Measurements from ENCODE around the gene KIF21B. TPM values are rescaled to one million over a fixed set of nuclear protein-coding genes. Genes with fewer than 3 reads are reported as not detected.
"Not testable (repeated sequence)": the region's sequence is repeated elsewhere in the genome, so short reads cannot be mapped to it uniquely, and the experiment has no call there.

The KIF21B gene
- polyA plus RNA-seq, 2 donors = 0.28 to 0.71 TPM

DNA sequence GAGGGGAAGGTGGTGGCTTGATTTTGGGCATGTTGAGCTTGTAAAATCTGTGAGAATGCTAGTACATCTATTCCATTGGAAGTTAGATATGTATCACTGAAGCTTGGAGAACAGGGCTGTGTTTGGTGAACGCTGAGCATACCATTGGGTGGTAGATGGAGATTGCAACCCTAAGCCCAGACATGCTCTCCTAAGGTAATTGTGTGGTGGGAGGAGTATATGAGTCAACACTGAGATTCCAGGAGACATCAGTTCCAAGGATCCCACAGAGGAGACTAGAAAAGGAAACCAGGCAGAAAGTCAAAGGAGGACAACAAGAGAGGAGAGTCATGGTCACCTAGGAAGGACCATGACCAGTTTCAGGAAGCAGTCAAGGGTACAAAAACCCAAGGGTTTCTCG is 60.4 kb downstream of the KIF21B start:
- Histone ChIP-seq H3K27ac (ENCODE audit: low read depth in 2 of 2, low read length in 1 of 2) (no peak overlapping the region), H3K9me3 (ENCODE audit: control insufficient read depth in 2 of 2, insufficient read depth in 1 of 2, low read depth in 1 of 2, low read length in 1 of 2) (no peaks in the 10 kb centered on the region), H3K4me3 (ENCODE audit: low read depth in 1 of 2, low read length in 2 of 2) (no peak overlapping the region), H3K36me3 (ENCODE audit: control insufficient read depth in 2 of 2, insufficient read depth in 2 of 2, low read length in 1 of 2) (no peaks in the 10 kb centered on the region), H3K4me1 (ENCODE audit: control insufficient read depth in 2 of 2, insufficient read depth in 2 of 2, low read length in 1 of 2) (no peaks in the 10 kb centered on the region), H3K27me3 (ENCODE audit: control insufficient read depth in 1 of 2, insufficient read depth in 2 of 2, low read length in 2 of 2) (no peaks in the 10 kb centered on the region)
- 66 to 70% methylated on average over 2 of the region's 2 CpGs for WGBS, 2 donors

- 81 to 84% methylated on average over 4 of the region's 4 CpGs for WGBS, 2 donors
Measured at GRCh38 chr1:200962631-200963030, 60.9 kb downstream of the KIF21B start.

DNA sequence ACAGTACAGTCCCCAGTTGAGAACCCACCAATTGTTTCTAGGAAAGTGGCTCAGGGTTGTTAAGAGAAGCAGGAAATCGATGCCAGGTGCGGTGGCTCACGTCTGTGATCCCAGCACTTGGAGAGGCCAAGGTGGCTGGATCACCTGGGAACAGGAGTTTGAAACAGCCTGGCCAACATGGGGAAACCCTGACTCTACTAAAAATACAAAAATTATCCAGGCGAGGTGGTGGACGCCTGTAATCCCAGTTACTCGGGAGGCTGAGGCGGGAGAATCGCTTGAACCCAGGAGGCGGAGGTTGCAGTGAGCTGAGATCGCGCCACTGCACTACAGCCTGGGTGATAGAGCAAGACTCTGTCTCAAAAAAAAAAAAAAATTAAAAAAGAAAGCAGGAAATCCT is 61.4 kb downstream of the KIF21B start:
- not testable (repeated sequence) for H3K36me3 ChIP-seq (ENCODE audit: control insufficient read depth in 2 of 2, insufficient read depth in 2 of 2, low read length in 1 of 2); H3K4me3 ChIP-seq (ENCODE audit: low read depth in 1 of 2, low read length in 2 of 2); H3K9me3 ChIP-seq (ENCODE audit: control insufficient read depth in 2 of 2, insufficient read depth in 1 of 2, low read depth in 1 of 2, low read length in 1 of 2); H3K27ac ChIP-seq (ENCODE audit: low read depth in 2 of 2, low read length in 1 of 2); H3K4me1 ChIP-seq (ENCODE audit: control insufficient read depth in 2 of 2, insufficient read depth in 2 of 2, low read length in 1 of 2); H3K27me3 ChIP-seq (ENCODE audit: control insufficient read depth in 1 of 2, insufficient read depth in 2 of 2, low read length in 2 of 2)
- whole genome bisulfite sequencing, 2 donors = 93 to 94% methylated on average over 11 of the region's 11 CpGs

More at GRCh38 chr1:200962631-200963030, 60.9 kb downstream of the KIF21B start:
- no peaks in the 10 kb centered on the region for H3K9me3 ChIP-seq (ENCODE audit: control insufficient read depth in 2 of 2, insufficient read depth in 1 of 2, low read depth in 1 of 2, low read length in 1 of 2)
- no peak overlapping the region for H3K27ac ChIP-seq (ENCODE audit: low read depth in 2 of 2, low read length in 1 of 2)
- no peak overlapping the region for H3K4me3 ChIP-seq (ENCODE audit: low read depth in 1 of 2, low read length in 2 of 2)
- no peaks in the 10 kb centered on the region for H3K27me3 ChIP-seq (ENCODE audit: control insufficient read depth in 1 of 2, insufficient read depth in 2 of 2, low read length in 2 of 2)
- no peaks in the 10 kb centered on the region for H3K36me3 ChIP-seq (ENCODE audit: control insufficient read depth in 2 of 2, insufficient read depth in 2 of 2, low read length in 1 of 2)
- H3K4me1 ChIP-seq (ENCODE audit: control insufficient read depth in 2 of 2, insufficient read depth in 2 of 2, low read length in 1 of 2) = no peaks in the 10 kb centered on the region

DNA sequence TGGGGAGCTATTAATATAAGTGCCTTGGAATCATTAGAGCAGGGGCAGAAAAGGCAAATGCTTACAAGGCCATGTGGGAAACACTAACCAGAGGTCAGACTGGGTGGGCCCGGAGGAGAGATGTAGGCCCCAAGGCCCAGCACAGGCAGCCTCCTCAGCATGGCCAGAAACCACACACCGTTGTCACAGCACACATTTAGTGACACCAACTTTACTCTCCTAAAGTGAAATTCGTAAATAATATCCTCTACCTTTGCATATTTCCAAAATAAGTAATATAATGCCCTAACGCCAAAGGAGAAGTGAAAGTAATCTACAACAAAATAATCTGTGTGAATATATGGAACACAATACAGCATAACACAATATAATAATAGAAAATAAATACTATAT is 62.6 kb downstream of the KIF21B start:
- H3K27me3 ChIP-seq (ENCODE audit: control insufficient read depth in 1 of 2, insufficient read depth in 2 of 2, low read length in 2 of 2) = no peaks in the 10 kb centered on the region
- H3K27ac ChIP-seq (ENCODE audit: low read depth in 2 of 2, low read length in 1 of 2) = no peak overlapping the region
- H3K36me3 ChIP-seq (ENCODE audit: control insufficient read depth in 2 of 2, insufficient read depth in 2 of 2, low read length in 1 of 2) = no peaks in the 10 kb centered on the region
- H3K4me3 ChIP-seq (ENCODE audit: low read depth in 1 of 2, low read length in 2 of 2) = no peak overlapping the region
- H3K9me3 ChIP-seq (ENCODE audit: control insufficient read depth in 2 of 2, insufficient read depth in 1 of 2, low read depth in 1 of 2, low read length in 1 of 2) = no peaks in the 10 kb centered on the region
- H3K4me1 ChIP-seq (ENCODE audit: control insufficient read depth in 2 of 2, insufficient read depth in 2 of 2, low read length in 1 of 2) = no peaks in the 10 kb centered on the region
- WGBS, 2 donors = 89 to 93% methylated on average over 4 of the region's 4 CpGs

DNA sequence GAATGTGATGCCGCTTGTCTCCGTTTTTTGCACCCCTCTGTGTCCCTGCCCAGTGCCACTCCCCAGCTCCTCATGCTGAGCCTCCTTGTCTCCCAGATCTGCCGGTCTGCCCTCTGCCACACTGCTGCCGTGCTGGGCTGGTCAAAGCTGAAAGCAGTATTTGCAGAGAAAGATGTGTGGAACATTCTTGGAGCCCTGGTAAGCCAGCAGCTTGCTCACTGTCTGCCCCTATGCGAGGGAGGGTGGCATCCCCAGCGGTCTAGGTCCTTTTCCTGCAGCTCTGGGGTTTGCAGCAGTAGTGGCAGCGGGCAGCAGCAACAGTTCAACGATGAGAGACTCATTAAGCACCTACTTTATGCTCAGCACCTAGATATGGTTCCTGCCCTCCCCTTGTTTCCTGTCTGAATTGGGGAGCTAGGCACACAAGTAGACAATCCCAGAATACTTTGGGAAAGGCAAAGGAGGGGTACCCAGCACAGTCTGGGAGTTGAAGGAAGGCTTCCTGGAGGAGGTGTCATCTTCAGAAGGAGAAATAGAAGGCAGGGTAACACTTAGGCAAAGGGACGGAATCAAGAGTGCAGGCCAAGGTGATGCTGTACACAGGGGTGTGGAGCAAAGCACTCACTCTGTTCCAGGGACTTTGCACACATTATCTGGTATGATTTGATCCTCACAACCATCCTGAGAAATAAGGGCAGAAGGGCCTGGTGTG is 63.1 kb downstream of the KIF21B start:
- Histone ChIP-seq H3K4me3 (ENCODE audit: low read depth in 1 of 2, low read length in 2 of 2) (no peak overlapping the region), H3K36me3 (ENCODE audit: control insufficient read depth in 2 of 2, insufficient read depth in 2 of 2, low read length in 1 of 2) (no peaks in the 10 kb centered on the region), H3K27me3 (ENCODE audit: control insufficient read depth in 1 of 2, insufficient read depth in 2 of 2, low read length in 2 of 2) (no peaks in the 10 kb centered on the region), H3K4me1 (ENCODE audit: control insufficient read depth in 2 of 2, insufficient read depth in 2 of 2, low read length in 1 of 2) (no peaks in the 10 kb centered on the region), H3K27ac (ENCODE audit: low read depth in 2 of 2, low read length in 1 of 2) (no peak overlapping the region), H3K9me3 (ENCODE audit: control insufficient read depth in 2 of 2, insufficient read depth in 1 of 2, low read depth in 1 of 2, low read length in 1 of 2) (no peaks in the 10 kb centered on the region)
- WGBS, 2 donors = 76 to 78% methylated on average over 9 of the region's 9 CpGs

GRCh38 chr1:200959411-200959921 is 64.0 kb downstream of the KIF21B start:
- Histone ChIP-seq H3K27ac (ENCODE audit: low read depth in 2 of 2, low read length in 1 of 2) (no peak overlapping the region), H3K27me3 (ENCODE audit: control insufficient read depth in 1 of 2, insufficient read depth in 2 of 2, low read length in 2 of 2) (no peaks in the 10 kb centered on the region), H3K36me3 (ENCODE audit: control insufficient read depth in 2 of 2, insufficient read depth in 2 of 2, low read length in 1 of 2) (no peaks in the 10 kb centered on the region), H3K4me3 (ENCODE audit: low read depth in 1 of 2, low read length in 2 of 2) (no peak overlapping the region), H3K9me3 (ENCODE audit: control insufficient read depth in 2 of 2, insufficient read depth in 1 of 2, low read depth in 1 of 2, low read length in 1 of 2) (no peaks in the 10 kb centered on the region), H3K4me1 (ENCODE audit: control insufficient read depth in 2 of 2, insufficient read depth in 2 of 2, low read length in 1 of 2) (no peaks in the 10 kb centered on the region)
- WGBS, 2 donors = 80 to 82% methylated on average over 15 of the region's 15 CpGs

- Histone ChIP-seq H3K27ac (ENCODE audit: low read depth in 2 of 2, low read length in 1 of 2) (no peak overlapping the region), H3K27me3 (ENCODE audit: control insufficient read depth in 1 of 2, insufficient read depth in 2 of 2, low read length in 2 of 2) (no peaks in the 10 kb centered on the region), H3K36me3 (ENCODE audit: control insufficient read depth in 2 of 2, insufficient read depth in 2 of 2, low read length in 1 of 2) (no peaks in the 10 kb centered on the region), H3K9me3 (ENCODE audit: control insufficient read depth in 2 of 2, insufficient read depth in 1 of 2, low read depth in 1 of 2, low read length in 1 of 2) (no peaks in the 10 kb centered on the region), H3K4me1 (ENCODE audit: control insufficient read depth in 2 of 2, insufficient read depth in 2 of 2, low read length in 1 of 2) (no peaks in the 10 kb centered on the region), H3K4me3 (ENCODE audit: low read depth in 1 of 2, low read length in 2 of 2) (no peak overlapping the region)
- 93 to 94% methylated on average over 11 of the region's 11 CpGs for WGBS, 2 donors
Measured at GRCh38 chr1:200958597-200958996, 64.9 kb downstream of the KIF21B start.

GRCh38 chr1:200954434-200954833 is 69.1 kb downstream of the KIF21B start:
- Histone ChIP-seq H3K27ac (ENCODE audit: low read depth in 2 of 2, low read length in 1 of 2) (no peak overlapping the region), H3K27me3 (ENCODE audit: control insufficient read depth in 1 of 2, insufficient read depth in 2 of 2, low read length in 2 of 2) (no peaks in the 10 kb centered on the region), H3K4me1 (ENCODE audit: control insufficient read depth in 2 of 2, insufficient read depth in 2 of 2, low read length in 1 of 2) (no peaks in the 10 kb centered on the region), H3K9me3 (ENCODE audit: control insufficient read depth in 2 of 2, insufficient read depth in 1 of 2, low read depth in 1 of 2, low read length in 1 of 2) (no peaks in the 10 kb centered on the region), H3K36me3 (ENCODE audit: control insufficient read depth in 2 of 2, insufficient read depth in 2 of 2, low read length in 1 of 2) (no peaks in the 10 kb centered on the region), H3K4me3 (ENCODE audit: low read depth in 1 of 2, low read length in 2 of 2) (no peak overlapping the region)
- 78 to 82% methylated on average over 3 of the region's 3 CpGs for WGBS, 2 donors

DNA sequence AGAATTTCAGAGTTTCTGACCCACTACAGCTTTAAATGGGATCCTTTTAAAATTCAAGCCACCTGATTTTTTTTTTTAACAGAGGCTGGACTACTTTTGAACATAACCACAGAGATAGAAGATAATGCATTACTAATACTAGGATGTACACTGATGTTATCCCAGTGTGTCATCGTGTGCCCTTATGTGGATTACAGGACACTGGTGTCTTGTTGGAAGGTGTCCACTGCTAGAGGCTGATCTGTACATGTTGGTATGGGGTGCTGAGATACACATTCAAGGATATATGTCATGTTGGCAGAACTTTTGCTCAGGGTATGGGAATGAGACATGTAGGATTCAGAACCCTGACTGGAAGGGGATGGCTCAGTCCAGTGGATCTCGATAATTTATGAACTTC is 72.5 kb downstream of the KIF21B start:
- Histone ChIP-seq H3K4me1 (ENCODE audit: control insufficient read depth in 2 of 2, insufficient read depth in 2 of 2, low read length in 1 of 2) (no peaks in the 10 kb centered on the region), H3K27me3 (ENCODE audit: control insufficient read depth in 1 of 2, insufficient read depth in 2 of 2, low read length in 2 of 2) (no peaks in the 10 kb centered on the region), H3K9me3 (ENCODE audit: control insufficient read depth in 2 of 2, insufficient read depth in 1 of 2, low read depth in 1 of 2, low read length in 1 of 2) (no peaks in the 10 kb centered on the region), H3K4me3 (ENCODE audit: low read depth in 1 of 2, low read length in 2 of 2) (no peak overlapping the region), H3K36me3 (ENCODE audit: control insufficient read depth in 2 of 2, insufficient read depth in 2 of 2, low read length in 1 of 2) (no peaks in the 10 kb centered on the region), H3K27ac (ENCODE audit: low read depth in 2 of 2, low read length in 1 of 2) (no peak overlapping the region)
- WGBS, 2 donors = 79 to 85% methylated on average over 2 of the region's 2 CpGs

DNA sequence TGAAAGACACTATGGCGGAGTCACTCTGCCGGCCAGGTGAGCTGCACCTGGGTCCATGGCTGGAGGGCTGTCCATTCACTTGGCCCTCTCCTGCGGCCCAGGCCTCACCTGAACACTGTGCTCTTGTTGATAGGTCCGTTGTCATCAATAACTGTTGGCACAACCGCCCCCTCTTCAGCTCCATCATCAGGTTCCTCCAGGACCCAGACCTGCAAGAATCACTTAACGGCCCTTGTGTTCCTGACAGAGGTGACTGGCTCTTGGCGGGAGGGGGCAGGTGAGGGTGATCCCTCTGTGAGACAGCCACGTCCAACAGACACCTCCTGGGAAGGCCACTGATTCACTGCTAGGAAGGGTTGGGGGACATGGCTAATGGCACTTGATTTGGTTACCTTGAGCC is 73.9 kb downstream of the KIF21B start:
- Histone ChIP-seq H3K9me3 (ENCODE audit: control insufficient read depth in 2 of 2, insufficient read depth in 1 of 2, low read depth in 1 of 2, low read length in 1 of 2) (no peaks in the 10 kb centered on the region), H3K4me3 (ENCODE audit: low read depth in 1 of 2, low read length in 2 of 2) (no peak overlapping the region)

More for the DNA sequence above, 73.9 kb downstream of the KIF21B start:
- no peaks in the 10 kb centered on the region for H3K36me3 ChIP-seq (ENCODE audit: control insufficient read depth in 2 of 2, insufficient read depth in 2 of 2, low read length in 1 of 2)
- no peaks in the 10 kb centered on the region for H3K4me1 ChIP-seq (ENCODE audit: control insufficient read depth in 2 of 2, insufficient read depth in 2 of 2, low read length in 1 of 2)
- 93 to 94% methylated on average over 8 of the region's 8 CpGs for WGBS, 2 donors
- no peak overlapping the region for H3K27ac ChIP-seq (ENCODE audit: low read depth in 2 of 2, low read length in 1 of 2)
- no peaks in the 10 kb centered on the region for H3K27me3 ChIP-seq (ENCODE audit: control insufficient read depth in 1 of 2, insufficient read depth in 2 of 2, low read length in 2 of 2)
